NCI-H82 treated with DMSO at 0.1 percent for 48 hours (cell line): ENCODE results near the gene GLB1L3.

Source experiments
- DNase-seq: peaks from one replicate; lab custom pipeline; 2025; ENCODE audit not compliant: unreplicated experiment; lab: John Stamatoyannopoulos, UW

GLB1L3 gene

GRCh38 chr11:134358856-134359490, 82.8 kb downstream of the GLB1L3 start:
- no peak for DNase-seq

GRCh38 chr11:134359646-134360045, 83.5 kb downstream of the GLB1L3 start:
- no peak for DNase-seq

- DNase-seq, result peak; percentile 8
These were observed 84.1 kb downstream of the GLB1L3 start for GRCh38 chr11:134360050-134360835.

DNA sequence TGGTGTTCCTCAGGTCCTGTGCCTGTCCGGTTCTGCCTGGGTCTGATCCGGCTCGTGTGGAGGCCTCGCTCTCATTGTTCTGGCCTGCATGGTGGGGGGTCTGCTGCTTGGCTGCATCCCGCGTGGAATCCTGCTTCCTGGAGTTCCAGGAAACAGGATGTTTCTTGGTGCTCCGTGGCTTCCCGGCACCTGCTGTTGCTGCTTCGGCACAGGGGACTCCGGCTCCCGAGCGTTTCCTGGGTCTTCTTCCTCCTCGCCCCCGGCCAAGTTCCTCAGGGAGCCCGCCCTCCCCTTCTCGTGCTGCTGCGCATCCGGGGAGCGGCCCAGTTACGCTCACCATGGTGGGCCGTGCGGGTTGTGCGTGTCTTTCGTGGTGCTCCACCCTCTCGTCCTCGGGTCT, 85.5 kb downstream of the GLB1L3 start:
- no peak for DNase-seq

DNA sequence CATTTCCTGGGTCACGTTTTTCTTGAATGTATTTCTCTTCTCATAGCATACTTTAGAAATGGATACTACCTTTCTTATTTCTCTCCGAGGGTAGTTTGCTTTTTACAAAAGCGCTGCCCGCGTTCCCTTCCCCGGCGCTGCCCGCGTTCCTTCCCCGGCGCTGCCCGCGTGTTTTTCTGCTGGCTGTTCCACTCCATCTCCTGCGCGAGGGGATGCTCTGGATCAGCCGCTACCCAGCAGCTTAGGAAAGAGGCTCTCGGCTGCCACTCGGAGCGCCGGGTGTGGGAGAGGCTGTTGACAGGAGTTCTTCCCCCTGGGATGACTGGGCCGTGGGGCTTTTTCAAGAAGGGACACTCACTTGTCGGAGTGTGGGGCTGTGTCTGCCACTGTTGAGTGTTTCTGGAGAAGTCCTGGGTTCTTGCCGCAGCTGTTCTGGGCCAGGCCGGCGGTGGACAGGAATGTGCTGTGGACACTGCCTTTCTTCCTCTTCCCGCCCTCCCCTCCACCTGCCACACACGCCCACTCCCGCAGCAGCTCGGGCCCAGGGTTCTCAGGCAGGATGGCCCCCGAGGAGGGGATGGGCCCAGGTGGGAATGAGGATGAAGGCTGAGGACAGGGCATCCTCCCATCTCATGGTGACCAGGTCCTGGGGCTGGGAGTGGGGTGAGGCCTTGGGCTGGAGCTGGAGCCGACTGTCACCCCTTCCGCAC, 86.2 kb downstream of the GLB1L3 start:
- no peak for DNase-seq

- no peak for DNase-seq
These were observed 87.0 kb downstream of the GLB1L3 start for GRCh38 chr11:134363161-134363560.

DNA sequence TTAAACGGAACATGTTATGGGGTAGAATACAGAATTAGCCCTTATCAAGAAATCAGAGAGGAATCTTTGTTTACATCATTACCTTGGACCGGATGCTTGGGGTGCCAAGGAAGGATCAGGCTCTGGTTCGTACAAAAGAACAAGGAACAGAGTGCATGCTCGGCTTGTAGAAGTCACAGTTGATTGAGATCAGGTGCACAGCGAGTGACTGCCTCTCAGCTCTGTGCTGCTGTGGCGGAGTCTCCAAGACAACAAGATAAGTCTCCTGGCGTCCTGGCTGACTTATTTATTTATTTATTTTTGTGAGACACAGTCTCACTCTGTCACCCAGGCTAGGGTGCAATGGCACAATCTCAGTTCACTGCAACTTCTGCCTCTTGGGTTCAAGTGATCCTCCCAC, 87.4 kb downstream of the GLB1L3 start:
- DNase-seq, result no peak

- DNase-seq, result no peak
These were observed 88.1 kb downstream of the GLB1L3 start for GRCh38 chr11:134364261-134364660.

- no peak for DNase-seq
These were observed 89.1 kb downstream of the GLB1L3 start for GRCh38 chr11:134365011-134365925.

GRCh38 chr11:134366254-134366653, 90.1 kb downstream of the GLB1L3 start:
- DNase-seq, result no peak

GRCh38 chr11:134367781-134368180, 91.6 kb downstream of the GLB1L3 start:
- DNase-seq, result no peak
